ENCODE results near the gene ATP2B2. TPM values are rescaled to one million over a fixed set of nuclear protein-coding genes. Genes with fewer than 3 reads are reported as not detected.

Gene ATP2B2
- total and polyA plus RNA-seq, 2 of the 8 experiments (the other 6 are each of a cell fraction or from before 2014, with no cell fraction given), result 0.14 to 1.2 TPM

DNA sequence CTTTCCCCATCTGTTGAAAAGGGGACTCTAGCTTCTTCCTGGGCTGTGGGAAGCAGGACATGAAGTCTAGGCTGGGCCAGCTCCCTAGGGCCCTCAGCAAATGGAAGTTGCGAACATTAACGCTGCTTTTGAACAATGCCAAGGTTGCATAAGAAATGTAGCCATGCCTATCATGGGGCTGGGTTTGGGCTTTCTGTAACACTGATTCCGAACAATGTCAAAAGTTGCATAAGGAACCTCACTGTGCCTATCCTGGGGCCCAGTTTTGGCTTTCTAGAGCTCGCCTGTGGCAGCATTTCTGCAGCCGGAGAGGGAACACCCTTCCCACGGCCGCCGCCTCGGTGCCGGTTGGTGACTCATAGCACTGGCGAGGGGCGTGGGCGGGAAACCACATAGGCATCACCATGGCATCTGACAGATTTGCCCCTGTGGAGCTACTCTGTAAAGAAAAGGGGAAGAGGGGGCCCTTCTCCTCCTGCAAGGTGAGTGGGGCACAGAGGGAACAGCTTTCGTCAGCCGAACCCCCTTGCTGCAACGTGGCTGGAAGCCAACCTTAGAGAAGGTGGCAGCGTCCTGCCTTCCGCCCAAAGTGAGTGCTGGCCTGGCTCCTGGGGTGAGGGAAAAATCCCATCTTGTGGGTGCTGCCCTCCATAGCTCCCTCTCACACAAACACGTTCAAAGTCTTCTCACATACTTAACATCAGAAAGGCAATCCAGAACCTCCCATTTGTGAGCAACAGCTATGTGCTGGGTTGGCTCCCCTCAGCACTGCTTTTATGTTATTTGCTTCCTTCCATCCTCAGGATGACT lies 46.6 kb upstream of the ATP2B2 start:
- H2BK15ac ChIP-seq (ENCODE audit: low read length), result no peak overlapping the region
- no peak overlapping the region for H3K9ac ChIP-seq (replicated peaks in 1 of 4; ENCODE audit: extremely low read depth in 1 of 4, low read depth in 3 of 4, low read length in 3 of 4)
- no peaks in the 10 kb centered on the region for H4K20me1 ChIP-seq (replicated peaks in 1 of 2; ENCODE audit: control insufficient read depth in 1 of 2, insufficient read depth in 2 of 2, low read length in 2 of 2)
- CTCF ChIA-PET (ENCODE audit: partially characterized antibody), result interaction anchor here (0.6 to 4.7 kb wide), 12 partner anchors 8 to 508 kb away, joined by 3 to 18 read pairs (median 4); no protein-coding TSS in a partner anchor
- H3K18ac ChIP-seq (ENCODE audit: extremely low read depth, low read length), result no peak overlapping the region
- no peaks in the 10 kb centered on the region for H3K9me3 ChIP-seq (ENCODE audit: insufficient read depth in 2 of 2, low read depth in 1 of 2, low read length in 1 of 2)
- no peak overlapping the region; the same call in 1 of the 2 replicates for H2BK20ac ChIP-seq (ENCODE audit: low read length)
- no peak overlapping the region for H4K91ac ChIP-seq (replicated peaks; ENCODE audit: insufficient read length, low read length)
- H2BK120ac ChIP-seq (replicated peaks; ENCODE audit: low read depth, low read length), result no peak overlapping the region
- H3K4ac ChIP-seq (replicated peaks; ENCODE audit: insufficient read length, low read depth, low read length), result no peak overlapping the region
- TF ChIP-seq KDM4A (IDR thresholded peaks at IDR 0.05; ENCODE audit: low read depth, low read length, severe bottlenecking) (no peak), MAFK (IDR thresholded peaks at IDR 0.05; ENCODE audit: low read depth, low read length) (no peak), ATF2 (IDR thresholded peaks at IDR 0.05; ENCODE audit: low read length) (no peak), ASH2L (IDR thresholded peaks at IDR 0.05; ENCODE audit: low read length) (no peak), NANOG (IDR thresholded peaks at IDR 0.05; ENCODE audit: insufficient read depth, low read depth, low read length, poor library complexity, severe bottlenecking) (no peak)
- H2BK5ac ChIP-seq (ENCODE audit: low read depth, low read length), result no peak overlapping the region
- whole genome bisulfite sequencing, 2 experiments (ENCODE audit: extremely low coverage in 1 of 2, insufficient coverage in 1 of 2, insufficient read length in 1 of 2, insufficient replicate concordance in 2 of 2, low coverage in 1 of 2, low lambda C conversion rate in 2 of 2, missing lambda C conversion rate in 1 of 2), result 84% methylated on average over 17 of the region's 19 CpGs; no CpG with 5 or more reads in 1 of the 2 experiments
- no peak overlapping the region for H3K4me2 ChIP-seq (ENCODE audit: insufficient read depth in 1 of 2, low read depth in 2 of 2, low read length in 2 of 2)
- H3K79me1 ChIP-seq (ENCODE audit: low read depth, low read length), result no peaks in the 10 kb centered on the region
- H4K8ac ChIP-seq (ENCODE audit: extremely low read depth, insufficient read depth, low read length), result no peak overlapping the region
- H3K4me3 ChIP-seq (ENCODE audit: extremely low read depth in 1 of 4, insufficient read depth in 2 of 4, low read depth in 3 of 4, low read length in 4 of 4), result no peak overlapping the region
- no peak overlapping the region for H3K27ac ChIP-seq (ENCODE audit: low read depth, low read length)
- peak overlapping the region; percentile 50; the same call in 1 of the 2 replicates for H2BK12ac ChIP-seq (ENCODE audit: low read depth, low read length)
- no peaks in the 10 kb centered on the region for H3K36me3 ChIP-seq (ENCODE audit: control insufficient read depth in 2 of 4, insufficient read depth in 4 of 4, low read length in 3 of 4)
- no peaks in the 10 kb centered on the region for H3K27me3 ChIP-seq (replicated peaks in 1 of 4; ENCODE audit: control insufficient read depth in 3 of 4, extremely low read depth in 1 of 4, insufficient read depth in 3 of 4, low read length in 3 of 4)
- H3K14ac ChIP-seq (ENCODE audit: insufficient read length), result no peak overlapping the region
- no peak overlapping the region for H4K5ac ChIP-seq (ENCODE audit: insufficient read length, low read depth, low read length)
- H3K56ac ChIP-seq (replicated peaks; ENCODE audit: insufficient read length, low read depth, low read length), result no peak overlapping the region
- H2AK5ac ChIP-seq (ENCODE audit: low read depth, low read length), result no peak overlapping the region
- DNase-seq (ENCODE audit: low read depth in 1 of 2, low spot score in 2 of 2) (peak in 1 of 2 experiments; percentile 36), FAIRE-seq (no peak)
- H2AFZ ChIP-seq (ENCODE audit: low read length), result no peak overlapping the region
- no peaks in the 10 kb centered on the region for H3K23me2 ChIP-seq (ENCODE audit: low read depth, low read length)
- POLR2A ChIA-PET (ENCODE audit: partially characterized antibody), result no interaction called here
- no peaks in the 10 kb centered on the region for H3K79me2 ChIP-seq (ENCODE audit: control insufficient read depth in 1 of 2, insufficient read depth in 2 of 2, low read length in 2 of 2)
- peaks cover 4 to 11% (median 7%) of the 10 kb centered on the region in 4 experiments; a peak in 5 of 7 replicates for H3K4me1 ChIP-seq (replicated peaks in 1 of 4; ENCODE audit: control insufficient read depth in 3 of 4, insufficient read depth in 4 of 4, low read length in 3 of 4)
- H3K23ac ChIP-seq (ENCODE audit: insufficient read length), result no peak overlapping the region

Data from H1 (cell line).